ENCODE results near the gene NR3C2. TPM values are rescaled to one million over a fixed set of nuclear protein-coding genes. Genes with fewer than 3 reads are reported as not detected.

The NR3C2 gene
- total RNA-seq, 2 experiments from 2014 or later, result 5.3 to 5.7 TPM

- no peaks in the 10 kb centered on the region for H3K4me1 Mint-ChIP-seq (ENCODE audit: low read depth)
- POLR2A ChIA-PET, result no interaction called here
- H3K4me3 Mint-ChIP-seq, result no peak overlapping the region
- H3K27me3 Mint-ChIP-seq (ENCODE audit: low read depth), result no peaks in the 10 kb centered on the region
- DNase-seq, result no peak
- peaks cover 5% of the 10 kb centered on the region for H3K36me3 Mint-ChIP-seq (ENCODE audit: low read depth)
- no peak for ATAC-seq
- H3K9me3 Mint-ChIP-seq (ENCODE audit: insufficient read depth), result no peaks in the 10 kb centered on the region
- no peak overlapping the region for H3K27ac Mint-ChIP-seq
- CTCF ChIA-PET, result no interaction called here
Measured at GRCh38 chr4:148068065-148068911, 373.9 kb downstream of the NR3C2 start.

DNA sequence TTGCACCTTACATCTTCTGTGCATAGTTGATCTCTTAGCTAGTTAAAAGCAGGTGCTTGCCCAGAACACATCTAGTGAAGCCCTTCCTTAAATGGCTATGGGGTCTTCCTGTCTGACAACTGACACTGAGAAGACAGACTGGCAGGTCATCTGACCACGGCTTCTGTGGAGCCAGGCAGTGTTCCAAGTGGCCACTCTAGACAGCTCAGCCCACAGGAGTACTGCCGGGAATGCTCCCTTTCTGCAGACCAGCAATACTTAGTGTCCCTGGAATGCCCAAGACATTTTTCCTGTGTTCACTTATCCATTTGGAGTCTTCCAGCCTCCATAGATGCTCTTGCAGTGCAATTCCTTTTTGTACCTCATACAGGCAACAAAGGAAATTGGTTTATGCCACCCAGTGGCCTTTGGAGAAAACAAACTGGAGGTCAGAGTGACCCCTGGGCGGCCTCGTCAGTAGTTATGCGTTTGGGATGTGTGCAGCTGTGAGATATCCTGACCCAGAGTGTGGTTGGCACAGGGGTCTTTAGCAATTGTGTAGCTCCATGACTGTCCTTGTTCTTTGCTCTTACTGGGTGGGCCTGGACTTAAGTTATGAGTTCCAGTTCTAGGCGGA is 374.8 kb downstream of the NR3C2 start:
- no peak overlapping the region for H3K4me3 Mint-ChIP-seq
- no peaks in the 10 kb centered on the region for H3K9me3 Mint-ChIP-seq (ENCODE audit: insufficient read depth)
- ATAC-seq, result no peak
- no peak overlapping the region for H3K27ac Mint-ChIP-seq
- H3K36me3 Mint-ChIP-seq (ENCODE audit: low read depth), result peaks cover 2% of the 10 kb centered on the region
- H3K27me3 Mint-ChIP-seq (ENCODE audit: low read depth), result no peaks in the 10 kb centered on the region
- CTCF ChIA-PET, result interaction anchor here (1.3 kb wide), 1 partner anchor 11 kb away, joined by 4 read pairs; no protein-coding TSS in a partner anchor
- H3K4me1 Mint-ChIP-seq (ENCODE audit: low read depth), result no peaks in the 10 kb centered on the region
- no peak for DNase-seq
- POLR2A ChIA-PET, result no interaction called here

DNA sequence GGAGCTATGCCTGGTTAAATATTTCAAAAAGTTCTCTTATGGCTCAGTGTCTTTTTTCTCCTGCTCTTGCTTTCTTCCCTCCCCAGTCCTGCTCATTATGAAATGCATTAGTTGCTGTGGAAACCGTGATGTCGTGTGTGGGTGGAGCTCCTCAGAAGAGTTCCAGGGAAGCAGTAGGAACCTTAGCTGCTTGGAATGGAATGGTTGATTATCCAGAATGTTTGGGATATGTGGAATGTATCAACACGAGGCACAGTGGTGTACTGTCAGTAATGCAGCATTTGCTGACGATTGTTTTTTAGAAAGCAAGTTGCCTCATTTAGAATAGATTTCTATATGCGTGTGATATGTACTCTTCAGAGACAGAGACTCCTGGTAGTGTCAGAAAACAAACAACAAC is 377.1 kb downstream of the NR3C2 start:
- Mint-ChIP-seq H3K9me3 (ENCODE audit: insufficient read depth) (no peaks in the 10 kb centered on the region), H3K27me3 (ENCODE audit: low read depth) (no peaks in the 10 kb centered on the region), H3K27ac (no peak overlapping the region), H3K4me1 (ENCODE audit: low read depth) (peaks cover 18% of the 10 kb centered on the region), H3K36me3 (ENCODE audit: low read depth) (peaks cover 7% of the 10 kb centered on the region), H3K4me3 (no peak overlapping the region)
- DNase-seq, result no peak
- no peak for ATAC-seq
- CTCF ChIA-PET, result interaction anchor here (0.6 to 0.7 kb wide), 2 partner anchors 9 to 376 kb away, joined by 3 read pairs; no protein-coding TSS in a partner anchor
- POLR2A ChIA-PET, result no interaction called here

DNA sequence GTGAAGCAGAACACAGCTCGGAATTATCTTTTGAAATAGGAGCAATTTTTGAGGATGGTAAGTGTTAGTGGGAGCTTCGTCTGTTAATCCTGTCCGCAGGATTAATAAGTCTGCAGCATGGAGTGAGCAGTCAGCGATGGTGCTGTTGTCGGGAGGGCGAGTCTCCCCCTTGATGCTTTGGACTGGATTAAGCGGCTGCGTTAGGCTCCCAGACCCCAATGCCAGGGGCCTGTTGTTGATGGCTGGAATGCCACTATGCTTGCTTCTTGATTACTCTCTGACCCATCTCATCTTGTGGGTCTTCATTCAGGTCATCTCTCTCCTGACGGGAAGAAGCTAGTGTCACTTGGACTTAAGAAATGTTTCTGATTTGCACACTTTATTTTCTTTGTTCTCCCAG is 377.8 kb downstream of the NR3C2 start:
- Mint-ChIP-seq H3K27ac (no peak overlapping the region), H3K9me3 (ENCODE audit: insufficient read depth) (no peaks in the 10 kb centered on the region)
- CTCF ChIA-PET, result interaction anchor here (0.7 kb wide), 1 partner anchor 9 kb away, joined by 3 read pairs; no protein-coding TSS in a partner anchor

DNA sequence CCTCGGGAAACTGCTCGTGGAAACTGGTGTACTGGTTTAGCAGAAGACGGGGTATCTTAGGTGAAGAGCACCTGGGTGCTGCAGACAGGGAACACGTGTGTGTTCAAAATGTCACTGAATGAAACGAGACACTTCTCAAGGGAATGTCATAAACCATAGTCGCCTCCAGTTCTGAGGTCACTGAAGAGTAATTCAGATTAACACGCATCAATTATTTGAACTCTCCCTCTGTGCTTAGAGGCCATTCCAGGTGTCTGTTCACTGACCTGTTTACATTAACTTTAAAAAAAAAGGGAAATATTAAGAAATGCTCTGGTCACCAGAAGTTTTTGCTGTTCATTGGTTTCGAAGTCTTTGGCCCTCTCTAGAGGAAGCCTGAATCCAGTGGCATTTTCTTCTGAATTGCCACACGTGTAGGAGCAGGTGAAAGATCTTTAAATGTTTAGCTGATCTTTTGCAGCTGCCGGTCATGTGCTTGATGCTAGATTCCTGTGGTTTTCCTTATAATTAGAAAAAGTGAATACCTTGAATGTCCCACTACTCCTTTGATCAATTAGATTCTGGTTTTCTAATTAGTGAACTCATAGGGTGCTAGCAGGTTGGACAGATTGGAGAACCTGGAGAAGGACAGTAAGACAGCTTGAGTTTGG is 379.8 kb downstream of the NR3C2 start:
- ChIA-PET CTCF (no interaction called here), POLR2A (no interaction called here)
- Mint-ChIP-seq H3K27ac (peak overlapping the region; percentile 60), H3K9me3 (ENCODE audit: insufficient read depth) (no peaks in the 10 kb centered on the region), H3K4me3 (no peak overlapping the region), H3K4me1 (ENCODE audit: low read depth) (peaks cover 42% of the 10 kb centered on the region), H3K27me3 (ENCODE audit: low read depth) (no peaks in the 10 kb centered on the region), H3K36me3 (ENCODE audit: low read depth) (peaks cover 9% of the 10 kb centered on the region)
- ATAC-seq (no peak), DNase-seq (no peak)

More for the DNA sequence above, 377.8 kb downstream of the NR3C2 start:
- POLR2A ChIA-PET, result no interaction called here
- H3K4me3 Mint-ChIP-seq, result no peak overlapping the region
- DNase-seq, result no peak
- H3K27me3 Mint-ChIP-seq (ENCODE audit: low read depth), result no peaks in the 10 kb centered on the region
- no peak for ATAC-seq
- peaks cover 23% of the 10 kb centered on the region for H3K4me1 Mint-ChIP-seq (ENCODE audit: low read depth)
- peaks cover 9% of the 10 kb centered on the region for H3K36me3 Mint-ChIP-seq (ENCODE audit: low read depth)

GRCh38 chr4:148061795-148062194 is 380.4 kb downstream of the NR3C2 start:
- DNase-seq (no peak), ATAC-seq (no peak)
- H3K9me3 Mint-ChIP-seq (ENCODE audit: insufficient read depth), result no peaks in the 10 kb centered on the region
- no peaks in the 10 kb centered on the region for H3K27me3 Mint-ChIP-seq (ENCODE audit: low read depth)
- peak overlapping the region; percentile 91 for H3K27ac Mint-ChIP-seq
- ChIA-PET POLR2A (interaction anchor here (1.5 kb wide), 1 partner anchor 9 kb away, joined by 5 read pairs; no protein-coding TSS in a partner anchor), CTCF (interaction anchor here (0.8 kb wide), 1 partner anchor 30 kb away, joined by 3 read pairs; no protein-coding TSS in a partner anchor)
- peaks cover 9% of the 10 kb centered on the region for H3K36me3 Mint-ChIP-seq (ENCODE audit: low read depth)
- H3K4me3 Mint-ChIP-seq, result no peak overlapping the region
- peaks cover 48% of the 10 kb centered on the region for H3K4me1 Mint-ChIP-seq (ENCODE audit: low read depth)

DNA sequence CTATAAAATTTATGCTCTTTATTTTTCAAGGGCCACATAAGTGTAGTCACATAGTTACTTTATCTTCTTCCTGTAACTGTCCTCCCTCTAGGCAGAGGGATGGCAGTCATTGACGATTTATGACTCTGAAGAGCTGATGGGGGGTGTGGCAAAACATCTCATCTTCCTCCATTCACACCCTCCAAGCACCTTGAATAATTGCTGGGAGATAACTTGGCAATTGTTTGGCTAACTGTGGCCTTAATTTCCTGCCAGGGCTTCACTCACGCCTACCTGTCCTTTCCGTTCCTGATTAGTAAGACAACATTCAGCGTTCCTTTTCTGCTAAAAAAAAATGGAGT is 381.1 kb downstream of the NR3C2 start:
- Mint-ChIP-seq H3K9me3 (ENCODE audit: insufficient read depth) (no peaks in the 10 kb centered on the region), H3K27ac (peak overlapping the region; percentile 91), H3K4me3 (peak overlapping the region; percentile 73), H3K4me1 (ENCODE audit: low read depth) (peaks cover 53% of the 10 kb centered on the region), H3K36me3 (ENCODE audit: low read depth) (peaks cover 9% of the 10 kb centered on the region), H3K27me3 (ENCODE audit: low read depth) (no peaks in the 10 kb centered on the region)
- DNase-seq, result no peak
- ChIA-PET CTCF (interaction anchor here (0.8 kb wide), 1 partner anchor 31 kb away, joined by 3 read pairs; no protein-coding TSS in a partner anchor), POLR2A (interaction anchor here (0.6 to 1.5 kb wide), 2 partner anchors 9 to 1027 kb away, joined by 3 to 5 read pairs; no protein-coding TSS in a partner anchor)
- peak; percentile 27 for ATAC-seq

GRCh38 chr4:148060264-148061140 is 381.7 kb downstream of the NR3C2 start:
- H3K4me3 Mint-ChIP-seq, result peak overlapping the region; percentile 73
- H3K4me1 Mint-ChIP-seq (ENCODE audit: low read depth), result peaks cover 59% of the 10 kb centered on the region
- DNase-seq (peak; percentile 44), ATAC-seq (peak; percentile 61)
- H3K36me3 Mint-ChIP-seq (ENCODE audit: low read depth), result peaks cover 12% of the 10 kb centered on the region
- no peaks in the 10 kb centered on the region for H3K9me3 Mint-ChIP-seq (ENCODE audit: insufficient read depth)
- peak overlapping the region; percentile 91 for H3K27ac Mint-ChIP-seq
- H3K27me3 Mint-ChIP-seq (ENCODE audit: low read depth), result no peaks in the 10 kb centered on the region
- CTCF ChIA-PET, result interaction anchor here (0.8 kb wide), 1 partner anchor 31 kb away, joined by 3 read pairs; no protein-coding TSS in a partner anchor
- POLR2A ChIA-PET, result interaction anchor here (0.6 to 1.5 kb wide), 3 partner anchors 8 to 1026 kb away, joined by 3 to 5 read pairs (median 4); no protein-coding TSS in a partner anchor

GRCh38 chr4:148059617-148060180 is 382.5 kb downstream of the NR3C2 start:
- POLR2A ChIA-PET, result interaction anchor here (0.8 to 1.3 kb wide), 2 partner anchors 9 to 383 kb away, joined by 4 to 7 read pairs; partner anchors contain the start of gene NR3C2
- CTCF ChIA-PET, result interaction anchor here (0.8 to 1.3 kb wide), 3 partner anchors 15 to 384 kb away, joined by 3 to 4 read pairs (median 4); no protein-coding TSS in a partner anchor
- DNase-seq (no peak), ATAC-seq (no peak)
- Mint-ChIP-seq H3K4me1 (ENCODE audit: low read depth) (peaks cover 67% of the 10 kb centered on the region), H3K4me3 (peak overlapping the region; percentile 67), H3K36me3 (ENCODE audit: low read depth) (peaks cover 12% of the 10 kb centered on the region), H3K27ac (peak overlapping the region; percentile 73), H3K9me3 (ENCODE audit: insufficient read depth) (no peaks in the 10 kb centered on the region), H3K27me3 (ENCODE audit: low read depth) (no peaks in the 10 kb centered on the region)

- ChIA-PET POLR2A (interaction anchor here (1.3 kb wide), 1 partner anchor 384 kb away, joined by 7 read pairs; the partner anchor contains the start of gene NR3C2), CTCF (interaction anchor here (1.3 kb wide), 1 partner anchor 36 kb away, joined by 3 read pairs; no protein-coding TSS in a partner anchor)
- no peak overlapping the region for H3K4me3 Mint-ChIP-seq
- H3K4me1 Mint-ChIP-seq (ENCODE audit: low read depth), result peaks cover 82% of the 10 kb centered on the region
- DNase-seq, result no peak
- no peaks in the 10 kb centered on the region for H3K9me3 Mint-ChIP-seq (ENCODE audit: insufficient read depth)
- no peak overlapping the region for H3K27ac Mint-ChIP-seq
- H3K27me3 Mint-ChIP-seq (ENCODE audit: low read depth), result no peaks in the 10 kb centered on the region
- peaks cover 17% of the 10 kb centered on the region for H3K36me3 Mint-ChIP-seq (ENCODE audit: low read depth)
- ATAC-seq, result no peak
Measured at GRCh38 chr4:148057984-148058859, 384.0 kb downstream of the NR3C2 start.

Measured in activated CD8-positive, alpha-beta T cell treated with anti-CD3 and anti-CD28 coated beads, Interleukin-2, amount 10 ng/mL, durations not matched to agents 7 days and 5 days (primary cell).